ENCODE measurements around the gene IFIT1.

- TF ChIP-seq ZNF138 (tag by site-specific recombination; IDR thresholded peaks at IDR 0.05; ENCODE audit: borderline replicate concordance) (no peak), ZBTB17 (tag by site-specific recombination; IDR thresholded peaks at IDR 0.05) (no peak), CTCF (tag by site-specific recombination; IDR thresholded peaks at IDR 0.05) (0 out of 2 replicates have a peak, but pooled peaks have one; percentile 28), ZNF621 (tag by site-specific recombination; IDR thresholded peaks at IDR 0.05) (no peak), ZNF629 (tag by site-specific recombination; IDR thresholded peaks at IDR 0.05) (no peak), ZXDB (tag by site-specific recombination; IDR thresholded peaks at IDR 0.05) (no peak), ZNF26 (tag by site-specific recombination; IDR thresholded peaks at IDR 0.05) (no peak), ZSCAN5A (tag by site-specific recombination; IDR thresholded peaks at IDR 0.05) (no peak), ZBTB8A (tag by site-specific recombination; IDR thresholded peaks at IDR 0.05) (no peak), ZNF747 (tag by site-specific recombination; IDR thresholded peaks at IDR 0.05) (no peak)
Measured at GRCh38 chr10:89389254-89389653, 3.2 kb upstream of the IFIT1 start.

Data from HEK293 (cell line).